CD4-positive, alpha-beta T cell (primary cell): Measurements from ENCODE around the gene MCRS1. TPM values are rescaled to one million over a fixed set of nuclear protein-coding genes. Genes with fewer than 3 reads are reported as not detected.
A peak's percentile ranks its signal among the peaks of the same experiment; 100 is the strongest.

Experiments
- ATAC-seq: fragments of 200-7000 bp; cut with Tn5 transposase; one replicate; pipeline ENCODE4 v1.10.0; 2022; ENCODE audit warnings: mild to moderate bottlenecking; ENCODE audit not compliant: poor library complexity
- CTCF ChIA-PET: fragments of 350-600 bp; sonication (Branson Sonifier 250); formaldehyde crosslinking; loops from one replicate; lab custom pipeline; 2021; ENCODE audit warnings: antibody characterized with exemption, inconsistent platforms; lab: Charles Lee
- POLR2A ChIA-PET: fragments of 350-600 bp; sonication (Branson Sonifier 250); formaldehyde crosslinking; loops from one replicate; lab custom pipeline; 2021; ENCODE audit warnings: antibody characterized with exemption, inconsistent platforms; lab: Charles Lee
- DNase-seq, 14 experiments: peaks; one replicate each; pipeline ENCODE4 v3.0.0-alpha.2; 2013 to 2020; ENCODE audit warnings: mixed read lengths in 2 of 14
- H3K27ac ChIP-seq, 2 donors: one replicate each; pipeline versions ENCODE4 v1.5.1 to v1.7.0; 2013; ENCODE audit warnings: low read length in 2 of 2, low read depth in 1 of 2, mild to moderate bottlenecking in 1 of 2
- H3K27me3 ChIP-seq, 2 experiments: 1 replicate in 1 of 2; 2 replicates in 1 of 2; pipeline versions ENCODE4 v1.6.1 to v1.7.0; 2013; ENCODE audit warnings: low read length in 2 of 2, control low read depth in 1 of 2, mild to moderate bottlenecking in 1 of 2, moderate library complexity in 1 of 2; ENCODE audit not compliant: insufficient read depth in 2 of 2, control insufficient read depth in 1 of 2
- H3K36me3 ChIP-seq: one replicate; pipeline ENCODE4 v1.6.1; 2013; ENCODE audit warnings: low read length, control low read depth; ENCODE audit not compliant: insufficient read depth
- H3K4me1 ChIP-seq: one replicate; pipeline ENCODE4 v1.6.1; 2013; ENCODE audit warnings: low read length, control low read depth; ENCODE audit not compliant: insufficient read depth
- H3K4me3 ChIP-seq: one replicate; pipeline ENCODE4 v1.5.1; 2013; ENCODE audit warnings: mild to moderate bottlenecking, low read length, moderate library complexity
- H3K9me3 ChIP-seq, 2 experiments: 1 replicate in 1 of 2; 2 replicates in 1 of 2; pipeline versions ENCODE4 v1.6.1 to v1.7.0; 2013; ENCODE audit warnings: low read length in 2 of 2, mild to moderate bottlenecking in 2 of 2, control low read depth in 1 of 2, moderate library complexity in 1 of 2; ENCODE audit not compliant: control insufficient read depth in 1 of 2, insufficient read depth in 1 of 2
- H3K27ac Mint-ChIP-seq: one replicate; pipeline ENCODE4 v1.8.0; 2020; ENCODE audit warnings: mixed read lengths
- H3K27me3 Mint-ChIP-seq: one replicate; pipeline ENCODE4 v1.8.0; 2021; ENCODE audit warnings: mixed read lengths
- H3K36me3 Mint-ChIP-seq: one replicate; pipeline ENCODE4 v1.8.0; 2021; ENCODE audit warnings: low read depth, mixed read lengths
- H3K4me1 Mint-ChIP-seq: one replicate; pipeline ENCODE4 v1.8.0; 2021; ENCODE audit warnings: low read depth, mixed read lengths
- H3K4me3 Mint-ChIP-seq: one replicate; pipeline ENCODE4 v1.8.0; 2020; ENCODE audit warnings: mild to moderate bottlenecking, mixed read lengths
- H3K9me3 Mint-ChIP-seq: one replicate; pipeline ENCODE4 v1.8.0; 2020; ENCODE audit warnings: mixed read lengths
- intact Hi-C, 2 experiments: fragments of 100-400 bp; cut with DNase I in 1 of 2; cut with micrococcal nuclease in 1 of 2; formaldehyde crosslinking; loops; one replicate each; pipeline versions ENCODE4 v1.15.1 to v1.9.0; 2023 to 2025; cut with DNase I, micrococcal nuclease
- total RNA-seq, 174 experiments: library from RNA in 2 of 174; stranded (reverse) in 2 of 174; gene quantifications; one replicate each; pipeline ENCODE4 v1.2.3 and lab custom pipeline; 2021 to 2026
- TF ChIP-seq, protein P1 (sequence below): fragments of 200-600 bp; IDR thresholded peaks from one replicate; pipeline ENCODE4 v1.8.0; 2022; ENCODE audit warnings: antibody characterized with exemption, mild to moderate bottlenecking

Gene MCRS1
- total RNA-seq, 2 experiments from 2014 or later, result 49.0 to 56.4 TPM

DNA sequence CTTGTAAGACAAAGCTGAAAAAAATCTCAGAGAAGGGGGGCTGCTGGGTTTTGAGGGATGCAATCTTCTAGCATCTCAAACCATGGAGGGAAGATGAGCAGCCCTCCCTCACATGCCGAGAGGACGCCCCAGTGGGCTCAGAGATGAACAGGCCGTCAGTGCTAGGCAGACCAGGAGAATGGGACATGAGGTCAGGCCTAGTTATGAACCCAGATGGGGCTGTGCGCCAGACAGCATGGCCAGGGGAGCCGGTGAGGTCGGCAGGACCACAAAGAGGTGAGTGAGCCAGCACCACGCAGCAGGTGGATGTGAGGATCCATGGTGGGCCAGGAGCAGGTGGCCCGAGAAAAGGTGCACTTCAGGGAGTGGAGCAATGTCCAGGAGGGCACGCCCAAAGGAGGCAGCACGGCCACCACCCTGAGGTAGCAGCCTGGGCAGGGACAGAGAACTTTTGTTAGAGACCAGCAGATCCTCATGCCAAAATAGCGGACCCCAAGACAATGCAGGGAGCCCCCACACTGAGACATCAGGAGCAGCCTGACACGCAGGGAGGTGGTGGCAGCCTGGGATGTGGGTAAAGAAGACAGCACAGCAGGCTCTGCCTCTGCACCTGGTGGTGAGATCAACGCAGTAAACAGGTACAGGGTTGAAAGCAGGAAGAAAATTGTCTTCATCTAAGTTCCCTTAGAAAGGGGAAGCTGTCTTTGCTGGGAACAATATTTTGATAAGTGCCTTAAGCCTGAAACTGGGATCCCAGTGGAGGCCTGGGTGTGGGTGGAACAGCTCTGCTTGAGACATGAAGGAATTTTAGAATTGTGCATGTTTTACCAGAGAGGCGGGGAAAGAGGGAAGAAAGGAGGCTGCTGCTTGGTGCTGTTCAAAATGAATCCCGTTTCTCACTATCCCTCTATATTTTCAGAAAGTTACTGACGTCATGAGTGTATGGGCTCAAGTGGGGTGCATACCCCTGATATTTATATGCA is 17.8 kb upstream of the MCRS1 start:
- peak in 1 of 14 experiments; percentile 5 for DNase-seq
- no peak overlapping the region for H3K27ac Mint-ChIP-seq
- no peaks in the 10 kb centered on the region for H3K9me3 ChIP-seq

DNA sequence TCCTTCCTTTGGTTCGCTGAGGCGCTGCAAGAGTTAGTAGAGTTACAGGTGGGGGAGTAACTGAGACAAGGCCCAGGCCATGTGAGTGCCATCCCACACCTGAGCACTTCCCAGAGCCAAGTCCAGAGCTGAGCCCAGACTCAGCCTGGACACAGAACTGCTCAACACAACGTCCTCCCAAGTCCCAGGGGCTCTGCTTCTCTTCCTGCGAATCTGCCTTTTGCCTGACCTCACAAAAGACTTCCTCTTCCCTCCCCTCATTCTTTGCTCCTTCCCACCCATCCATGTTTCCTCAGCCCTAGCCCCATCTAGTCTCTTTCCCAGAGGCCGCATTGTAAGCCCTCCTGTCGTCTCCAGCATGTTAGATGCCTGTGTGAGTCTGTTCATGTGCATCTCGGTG is 16.6 kb upstream of the MCRS1 start:
- Histone ChIP-seq H3K27me3 (no peaks in the 10 kb centered on the region), H3K36me3 (peaks cover 17% of the 10 kb centered on the region), H3K4me3 (no peak overlapping the region), H3K4me1 (peaks cover 9% of the 10 kb centered on the region), H3K27ac (no peak overlapping the region), H3K9me3 (no peaks in the 10 kb centered on the region)
- Mint-ChIP-seq H3K9me3 (no peaks in the 10 kb centered on the region), H3K27ac (no peak overlapping the region), H3K4me1 (peaks cover 6% of the 10 kb centered on the region), H3K4me3 (no peak overlapping the region), H3K36me3 (peaks cover 33% of the 10 kb centered on the region), H3K27me3 (no peaks in the 10 kb centered on the region)
- DNase-seq (no peak), ATAC-seq (no peak)
- POLR2A ChIA-PET, result no interaction called here
- TF ChIP-seq, protein P1, sequence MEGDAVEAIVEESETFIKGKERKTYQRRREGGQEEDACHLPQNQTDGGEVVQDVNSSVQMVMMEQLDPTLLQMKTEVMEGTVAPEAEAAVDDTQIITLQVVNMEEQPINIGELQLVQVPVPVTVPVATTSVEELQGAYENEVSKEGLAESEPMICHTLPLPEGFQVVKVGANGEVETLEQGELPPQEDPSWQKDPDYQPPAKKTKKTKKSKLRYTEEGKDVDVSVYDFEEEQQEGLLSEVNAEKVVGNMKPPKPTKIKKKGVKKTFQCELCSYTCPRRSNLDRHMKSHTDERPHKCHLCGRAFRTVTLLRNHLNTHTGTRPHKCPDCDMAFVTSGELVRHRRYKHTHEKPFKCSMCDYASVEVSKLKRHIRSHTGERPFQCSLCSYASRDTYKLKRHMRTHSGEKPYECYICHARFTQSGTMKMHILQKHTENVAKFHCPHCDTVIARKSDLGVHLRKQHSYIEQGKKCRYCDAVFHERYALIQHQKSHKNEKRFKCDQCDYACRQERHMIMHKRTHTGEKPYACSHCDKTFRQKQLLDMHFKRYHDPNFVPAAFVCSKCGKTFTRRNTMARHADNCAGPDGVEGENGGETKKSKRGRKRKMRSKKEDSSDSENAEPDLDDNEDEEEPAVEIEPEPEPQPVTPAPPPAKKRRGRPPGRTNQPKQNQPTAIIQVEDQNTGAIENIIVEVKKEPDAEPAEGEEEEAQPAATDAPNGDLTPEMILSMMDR, result no peak
- intact Hi-C loops, result loop anchor here in 1 of 2 experiments (5.0 kb wide), 1 partner anchor 33 kb away; no protein-coding TSS in a partner anchor
- CTCF ChIA-PET, result no interaction called here

More for the DNA sequence above, 17.8 kb upstream of the MCRS1 start:
- H3K4me3 Mint-ChIP-seq, result no peak overlapping the region
- ChIA-PET CTCF (no interaction called here), POLR2A (no interaction called here)
- no peaks in the 10 kb centered on the region for H3K4me1 Mint-ChIP-seq
- H3K27me3 Mint-ChIP-seq, result no peaks in the 10 kb centered on the region
- Histone ChIP-seq H3K27ac (no peak overlapping the region), H3K4me1 (peaks cover 1% of the 10 kb centered on the region), H3K27me3 (no peaks in the 10 kb centered on the region), H3K36me3 (peaks cover 17% of the 10 kb centered on the region), H3K4me3 (no peak overlapping the region)
- peaks cover 2% of the 10 kb centered on the region for H3K9me3 Mint-ChIP-seq
- H3K36me3 Mint-ChIP-seq, result peaks cover 29% of the 10 kb centered on the region
- intact Hi-C loops, result no loop called here
- ATAC-seq, result no peak
- TF ChIP-seq, protein P1, result no peak

DNA sequence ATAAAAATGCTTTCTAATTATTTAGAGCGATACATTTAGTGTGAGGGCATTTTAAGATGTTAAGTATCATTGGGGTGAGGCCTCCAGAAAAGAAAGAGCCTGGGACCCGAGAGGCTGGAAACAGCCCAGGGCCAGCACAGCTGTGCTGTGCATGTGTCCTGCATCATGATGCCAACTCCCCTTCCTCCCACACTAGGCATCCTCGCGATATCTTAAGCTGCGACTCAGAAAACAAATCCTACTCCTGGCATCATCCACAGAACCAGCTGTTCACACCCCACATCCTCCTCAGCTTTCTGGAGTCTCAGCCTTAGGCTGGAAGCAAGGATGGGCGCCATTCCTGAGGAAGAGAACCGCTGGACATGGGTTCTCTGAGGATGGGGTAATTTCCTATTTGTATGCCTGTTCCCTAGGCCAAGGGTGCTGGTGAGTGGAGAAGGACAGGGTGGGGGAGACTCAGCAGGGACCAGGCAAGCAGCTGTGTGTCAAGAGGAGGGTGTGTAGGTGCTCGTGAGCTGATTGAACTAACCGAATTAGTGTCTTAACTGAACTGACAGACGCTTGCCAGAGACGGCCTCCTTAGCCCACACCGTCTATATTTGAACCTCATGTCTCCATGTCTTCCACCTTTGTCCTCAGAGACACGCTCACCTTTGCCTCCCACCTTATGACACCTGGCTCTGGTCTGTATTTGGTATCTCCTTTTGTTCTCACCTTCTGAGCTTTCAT is 15.6 kb upstream of the MCRS1 start:
- ATAC-seq, result no peak
- Mint-ChIP-seq H3K27ac (no peak overlapping the region), H3K27me3 (no peaks in the 10 kb centered on the region), H3K4me1 (peaks cover 6% of the 10 kb centered on the region), H3K36me3 (peaks cover 30% of the 10 kb centered on the region), H3K9me3 (no peaks in the 10 kb centered on the region), H3K4me3 (no peak overlapping the region)
- H3K4me1 ChIP-seq, result peaks cover 9% of the 10 kb centered on the region
- CTCF ChIA-PET, result no interaction called here
- no peak overlapping the region for H3K4me3 ChIP-seq
- POLR2A ChIA-PET, result no interaction called here
- H3K36me3 ChIP-seq, result peaks cover 16% of the 10 kb centered on the region
- H3K27ac ChIP-seq, result no peak overlapping the region
- no peaks in the 10 kb centered on the region for H3K9me3 ChIP-seq
- intact Hi-C loops, result loop anchor here in 1 of 2 experiments (5.0 kb wide), 1 partner anchor 34 kb away; no protein-coding TSS in a partner anchor
- no peak for DNase-seq
- TF ChIP-seq, protein P1, result no peak
- no peaks in the 10 kb centered on the region for H3K27me3 ChIP-seq
